Upper lobe of right lung (tissue), 1 donor: ENCODE results near the gene DCC. TPM values are rescaled to one million over a fixed set of nuclear protein-coding genes. Genes with fewer than 3 reads are reported as not detected.

ENCODE experiments used
- ATAC-seq: fragments of 200-7000 bp; cut with Tn5 transposase; one replicate; pipeline ENCODE4 v1.9.1; 2020; ENCODE audit warnings: mild to moderate bottlenecking, moderate library complexity
- DNase-seq: peaks from one replicate; pipeline ENCODE4 v3.0.0-alpha.2; 2020
- H3K27ac ChIP-seq: fragments of 200-600 bp; one replicate; pipeline ENCODE4 v1.8.0; 2022
- H3K27me3 ChIP-seq: fragments of 200-600 bp; one replicate; pipeline ENCODE4 v1.8.0; 2022; ENCODE audit warnings: mild to moderate bottlenecking
- H3K36me3 ChIP-seq: fragments of 200-600 bp; one replicate; pipeline ENCODE4 v1.8.0; 2022
- H3K4me1 ChIP-seq: fragments of 200-600 bp; one replicate; pipeline ENCODE4 v1.8.0; 2022
- H3K4me3 ChIP-seq: fragments of 200-600 bp; one replicate; pipeline ENCODE4 v1.8.0; 2022; ENCODE audit warnings: mild to moderate bottlenecking
- H3K9me3 ChIP-seq: fragments of 200-600 bp; one replicate; pipeline ENCODE4 v1.8.0; 2022
- intact Hi-C: fragments of 100-400 bp; cut with DNase I; formaldehyde crosslinking; loops from one replicate; pipeline ENCODE4 v1.11.0; 2022
- total RNA-seq: library from RNA; stranded (reverse); fragmentation: NEBNext Ultra II Directional; extraction: Animal tissue kit (Norgen Biotek cat#: 25700); gene quantifications from one replicate; pipeline ENCODE4 v1.2.1, GENCODE V29; 2021
- TF ChIP-seq, protein P1 (sequence below): fragments of 200-600 bp; IDR thresholded peaks from one replicate; pipeline ENCODE4 v1.8.0; 2022; ENCODE audit warnings: antibody characterized with exemption
- donor health status: DM: no; HTN: yes; CAD: no; lungs with severe emphysema.

The DCC gene
- total RNA-seq, 1 donor from 2014 or later: 7.1 TPM

DNA sequence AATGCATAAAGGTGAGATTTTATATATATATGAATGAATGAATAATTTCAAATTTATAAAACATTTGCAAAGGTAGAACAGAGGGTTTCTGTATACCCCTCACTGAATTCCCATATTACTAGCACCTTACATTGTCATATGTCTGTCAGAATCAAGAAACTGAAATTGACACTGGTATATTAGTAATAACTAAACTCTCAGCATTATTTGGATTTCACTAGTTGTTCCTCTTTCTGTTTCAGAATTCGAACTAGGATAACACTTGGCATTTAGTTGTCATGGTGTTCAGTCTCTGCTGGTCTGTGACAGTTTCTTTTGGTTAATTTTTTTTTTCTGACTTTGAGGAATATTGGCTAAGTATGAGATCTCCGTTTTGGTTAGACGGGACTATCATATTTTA is 275.9 kb downstream of the DCC start:
- Histone ChIP-seq H3K4me3 (no peak overlapping the region), H3K9me3 (no peaks in the 10 kb centered on the region), H3K36me3 (no peaks in the 10 kb centered on the region), H3K27ac (no peak overlapping the region), H3K27me3 (no peaks in the 10 kb centered on the region), H3K4me1 (no peaks in the 10 kb centered on the region)
- DNase-seq: no peak
- intact Hi-C loops: no loop called here
- no peak for ATAC-seq
- TF ChIP-seq, protein P1, sequence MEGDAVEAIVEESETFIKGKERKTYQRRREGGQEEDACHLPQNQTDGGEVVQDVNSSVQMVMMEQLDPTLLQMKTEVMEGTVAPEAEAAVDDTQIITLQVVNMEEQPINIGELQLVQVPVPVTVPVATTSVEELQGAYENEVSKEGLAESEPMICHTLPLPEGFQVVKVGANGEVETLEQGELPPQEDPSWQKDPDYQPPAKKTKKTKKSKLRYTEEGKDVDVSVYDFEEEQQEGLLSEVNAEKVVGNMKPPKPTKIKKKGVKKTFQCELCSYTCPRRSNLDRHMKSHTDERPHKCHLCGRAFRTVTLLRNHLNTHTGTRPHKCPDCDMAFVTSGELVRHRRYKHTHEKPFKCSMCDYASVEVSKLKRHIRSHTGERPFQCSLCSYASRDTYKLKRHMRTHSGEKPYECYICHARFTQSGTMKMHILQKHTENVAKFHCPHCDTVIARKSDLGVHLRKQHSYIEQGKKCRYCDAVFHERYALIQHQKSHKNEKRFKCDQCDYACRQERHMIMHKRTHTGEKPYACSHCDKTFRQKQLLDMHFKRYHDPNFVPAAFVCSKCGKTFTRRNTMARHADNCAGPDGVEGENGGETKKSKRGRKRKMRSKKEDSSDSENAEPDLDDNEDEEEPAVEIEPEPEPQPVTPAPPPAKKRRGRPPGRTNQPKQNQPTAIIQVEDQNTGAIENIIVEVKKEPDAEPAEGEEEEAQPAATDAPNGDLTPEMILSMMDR: no peak

DNA sequence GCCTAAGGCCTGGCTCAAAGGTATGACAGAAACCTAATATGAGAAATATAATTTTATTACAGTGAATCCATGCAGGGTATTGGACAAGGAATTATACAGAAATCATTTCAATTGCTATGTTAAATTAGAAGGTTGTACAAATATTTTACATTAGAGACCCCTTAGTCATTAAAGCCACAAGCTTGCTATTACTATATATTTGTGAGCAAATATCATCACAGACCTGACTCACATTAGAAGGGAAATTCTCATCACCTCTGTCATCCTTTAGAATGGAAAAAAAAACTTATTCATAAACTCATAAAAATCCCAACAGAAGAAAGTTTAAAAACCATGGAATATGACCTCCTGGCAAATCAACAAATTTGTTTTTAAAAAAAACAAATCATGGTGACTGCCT is 277.9 kb downstream of the DCC start:
- intact Hi-C loops: no loop called here
- no peak overlapping the region for H3K27ac ChIP-seq
- TF ChIP-seq, protein P1: no peak
- DNase-seq: no peak
- no peak for ATAC-seq
- H3K9me3 ChIP-seq: no peaks in the 10 kb centered on the region
- no peaks in the 10 kb centered on the region for H3K27me3 ChIP-seq
- H3K36me3 ChIP-seq: no peaks in the 10 kb centered on the region
- no peak overlapping the region for H3K4me3 ChIP-seq
- H3K4me1 ChIP-seq: no peaks in the 10 kb centered on the region

DNA sequence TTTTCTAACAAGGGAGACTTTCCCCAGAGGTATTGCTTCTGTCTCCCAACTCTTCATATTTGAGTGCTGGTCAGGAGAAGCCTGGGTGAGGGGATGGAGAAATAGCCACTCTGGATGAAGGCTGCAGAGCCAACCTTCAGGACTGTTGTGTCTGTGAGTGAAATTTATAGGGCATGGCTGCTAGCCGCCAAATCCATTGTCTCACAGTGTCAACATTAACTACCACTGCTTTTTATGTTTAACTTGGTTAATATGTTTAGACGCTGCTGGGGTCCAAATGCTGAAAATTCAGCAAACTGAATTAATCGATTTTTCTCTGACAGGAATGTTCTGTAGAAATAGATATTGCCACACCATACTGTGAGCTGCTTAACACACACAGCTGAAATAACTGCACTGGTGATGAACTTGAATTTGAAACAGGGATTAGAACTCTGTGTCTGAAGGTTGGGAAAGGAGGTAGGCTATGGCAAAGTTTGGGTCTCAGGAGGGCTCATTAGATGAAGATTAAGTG is 281.0 kb downstream of the DCC start:
- Histone ChIP-seq H3K27ac (no peak overlapping the region), H3K4me3 (no peak overlapping the region), H3K4me1 (no peaks in the 10 kb centered on the region), H3K27me3 (no peaks in the 10 kb centered on the region), H3K36me3 (no peaks in the 10 kb centered on the region), H3K9me3 (no peaks in the 10 kb centered on the region)
- DNase-seq: no peak
- no peak for ATAC-seq
- TF ChIP-seq, protein P1: no peak
- intact Hi-C loops: no loop called here

DNA sequence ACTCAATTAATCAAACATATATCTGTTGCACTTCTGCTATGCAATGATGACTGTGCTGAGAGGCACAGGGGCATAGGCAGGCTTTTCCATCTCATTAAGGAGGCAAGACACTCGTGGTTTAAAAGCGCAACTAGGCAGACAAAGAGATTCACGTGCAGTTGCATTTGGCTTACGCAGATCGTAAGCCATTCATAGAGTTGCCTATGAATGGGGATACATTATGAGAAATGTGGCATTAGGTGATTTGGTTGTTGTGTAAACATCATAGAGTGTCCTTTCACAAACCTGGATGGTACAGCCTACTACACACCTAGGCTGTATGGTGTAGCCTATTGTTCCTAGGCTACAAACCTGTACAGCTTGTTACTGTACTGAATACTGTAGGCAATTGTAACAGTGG is 284.7 kb downstream of the DCC start:
- H3K9me3 ChIP-seq: no peaks in the 10 kb centered on the region
- H3K27ac ChIP-seq: no peak overlapping the region
- ATAC-seq (no peak), DNase-seq (no peak)
- H3K27me3 ChIP-seq: no peaks in the 10 kb centered on the region
- no peak overlapping the region for H3K4me3 ChIP-seq
- TF ChIP-seq, protein P1: no peak
- no peaks in the 10 kb centered on the region for H3K36me3 ChIP-seq
- H3K4me1 ChIP-seq: no peaks in the 10 kb centered on the region
- intact Hi-C loops: no loop called here

DNA sequence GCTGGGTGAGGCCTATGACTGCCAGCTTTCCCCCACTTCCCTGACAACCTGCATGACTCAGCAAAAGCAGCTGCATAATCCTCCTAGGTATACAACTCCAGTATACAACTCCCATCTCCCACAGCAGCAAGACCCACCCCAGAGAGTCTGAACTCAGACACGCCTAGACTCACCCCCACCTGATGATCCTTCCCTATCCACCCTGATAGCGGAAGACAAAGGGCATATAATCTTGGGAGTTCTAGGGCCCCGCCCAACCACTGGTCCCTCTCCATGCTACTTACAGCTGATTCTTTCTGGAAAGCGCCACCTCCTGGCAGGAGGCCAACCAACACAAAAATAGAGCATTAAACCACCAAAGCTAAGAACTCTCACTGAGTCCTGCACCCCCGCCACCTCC is 296.5 kb downstream of the DCC start:
- no peak for DNase-seq
- Histone ChIP-seq H3K4me3 (no peak overlapping the region), H3K27ac (no peak overlapping the region), H3K4me1 (no peaks in the 10 kb centered on the region), H3K36me3 (no peaks in the 10 kb centered on the region), H3K9me3 (no peaks in the 10 kb centered on the region), H3K27me3 (no peaks in the 10 kb centered on the region)
- ATAC-seq: no peak
- intact Hi-C loops: no loop called here
- TF ChIP-seq, protein P1: no peak

DNA sequence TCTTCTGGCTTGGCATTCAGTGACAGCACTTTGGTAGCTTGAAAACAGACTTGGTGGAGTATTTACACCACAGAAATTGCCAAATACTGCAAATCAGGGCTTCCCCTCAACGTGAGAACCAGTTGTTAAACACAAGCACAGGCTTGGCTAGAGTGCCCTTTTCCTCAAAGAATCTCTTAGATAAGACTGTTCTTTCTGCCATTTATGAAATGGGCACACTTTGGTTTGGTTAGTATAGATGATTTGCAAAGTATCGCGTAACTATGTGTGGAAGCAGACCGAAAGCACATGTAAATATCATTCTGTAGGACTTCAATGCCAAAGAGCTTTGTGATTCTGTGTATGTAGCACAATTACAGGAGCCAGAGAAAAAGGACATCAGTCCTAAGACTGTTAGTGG is 308.2 kb downstream of the DCC start:
- TF ChIP-seq, protein P1: no peak

More for the DNA sequence above, 308.2 kb downstream of the DCC start:
- ATAC-seq (no peak), DNase-seq (no peak)
- H3K9me3 ChIP-seq: no peaks in the 10 kb centered on the region
- intact Hi-C loops: no loop called here
- H3K27me3 ChIP-seq: no peaks in the 10 kb centered on the region
- no peaks in the 10 kb centered on the region for H3K36me3 ChIP-seq
- H3K4me3 ChIP-seq: no peak overlapping the region
- H3K4me1 ChIP-seq: no peaks in the 10 kb centered on the region
- no peak overlapping the region for H3K27ac ChIP-seq
